ENCODE measurements around the gene ADAMTS5.

DNA sequence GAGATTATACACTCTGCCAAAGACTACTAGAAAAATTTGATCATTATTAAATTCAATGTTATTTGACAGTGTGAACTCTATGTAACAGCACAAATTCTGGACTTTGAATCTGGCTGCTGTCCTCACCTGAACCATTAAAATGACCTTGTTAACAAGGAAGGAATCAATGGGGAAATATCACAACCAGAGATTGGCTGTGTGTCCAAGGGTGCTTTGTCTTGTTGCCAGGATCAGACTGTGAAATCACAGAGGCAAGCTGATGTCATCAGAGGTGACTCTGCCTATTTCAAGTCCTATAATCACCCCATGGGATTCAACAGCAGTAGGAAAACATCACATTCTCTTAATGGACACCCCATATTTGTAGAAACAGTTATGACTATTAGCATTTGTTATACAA is 46.8 kb downstream of the ADAMTS5 start:
- TF ChIP-seq POLR2AphosphoS5 (IDR thresholded peaks at IDR 0.05; ENCODE audit: low read depth, low read length) (no peak), SIN3A (IDR thresholded peaks at IDR 0.05; ENCODE audit: borderline replicate concordance, insufficient read depth, low read depth, low read length) (no peak), TCF7L2 (IDR thresholded peaks at IDR 0.05; ENCODE audit: low read depth, low read length) (no peak)
- TF ChIP-seq, protein P1, sequence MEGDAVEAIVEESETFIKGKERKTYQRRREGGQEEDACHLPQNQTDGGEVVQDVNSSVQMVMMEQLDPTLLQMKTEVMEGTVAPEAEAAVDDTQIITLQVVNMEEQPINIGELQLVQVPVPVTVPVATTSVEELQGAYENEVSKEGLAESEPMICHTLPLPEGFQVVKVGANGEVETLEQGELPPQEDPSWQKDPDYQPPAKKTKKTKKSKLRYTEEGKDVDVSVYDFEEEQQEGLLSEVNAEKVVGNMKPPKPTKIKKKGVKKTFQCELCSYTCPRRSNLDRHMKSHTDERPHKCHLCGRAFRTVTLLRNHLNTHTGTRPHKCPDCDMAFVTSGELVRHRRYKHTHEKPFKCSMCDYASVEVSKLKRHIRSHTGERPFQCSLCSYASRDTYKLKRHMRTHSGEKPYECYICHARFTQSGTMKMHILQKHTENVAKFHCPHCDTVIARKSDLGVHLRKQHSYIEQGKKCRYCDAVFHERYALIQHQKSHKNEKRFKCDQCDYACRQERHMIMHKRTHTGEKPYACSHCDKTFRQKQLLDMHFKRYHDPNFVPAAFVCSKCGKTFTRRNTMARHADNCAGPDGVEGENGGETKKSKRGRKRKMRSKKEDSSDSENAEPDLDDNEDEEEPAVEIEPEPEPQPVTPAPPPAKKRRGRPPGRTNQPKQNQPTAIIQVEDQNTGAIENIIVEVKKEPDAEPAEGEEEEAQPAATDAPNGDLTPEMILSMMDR (IDR thresholded peaks at IDR 0.05), result no peak
